NCI-H69 (cell line): Measurements from ENCODE around the gene SPACA7.

ENCODE experiments used
- DNase-seq: peaks from one replicate; lab custom pipeline; 2025; lab: John Stamatoyannopoulos, UW

SPACA7 gene

GRCh38 chr13:112466132-112467058, 90.2 kb downstream of the SPACA7 start:
- DNase-seq = no peak

DNA sequence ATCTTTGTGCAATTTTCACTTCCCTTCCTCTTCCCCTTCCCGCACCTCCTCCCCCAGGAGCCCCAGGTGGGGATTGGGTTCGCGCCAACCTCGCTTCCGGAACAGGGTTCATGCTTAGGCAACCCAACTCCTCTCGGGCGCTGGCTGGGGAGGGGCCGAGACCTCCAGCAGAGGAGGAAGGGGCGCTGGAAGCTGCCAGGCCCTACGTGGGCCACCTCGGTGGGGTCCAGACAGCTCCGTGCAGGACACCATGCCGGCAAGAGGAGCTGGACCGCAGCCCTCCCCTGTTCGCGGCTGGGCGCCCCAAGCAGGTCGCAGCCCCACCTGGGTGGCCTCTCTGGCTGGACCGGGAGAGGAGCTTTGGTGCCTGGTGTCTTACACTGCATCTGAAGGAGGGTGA, 91.1 kb downstream of the SPACA7 start:
- no peak for DNase-seq

- DNase-seq = no peak
Measured at GRCh38 chr13:112468069-112468468, 91.9 kb downstream of the SPACA7 start.

- no peak for DNase-seq
Measured at GRCh38 chr13:112469071-112469745, 93.1 kb downstream of the SPACA7 start.

GRCh38 chr13:112473818-112474217, 97.7 kb downstream of the SPACA7 start:
- no peak for DNase-seq

- DNase-seq = no peak
Measured at GRCh38 chr13:112474869-112475268, 98.7 kb downstream of the SPACA7 start.

DNA sequence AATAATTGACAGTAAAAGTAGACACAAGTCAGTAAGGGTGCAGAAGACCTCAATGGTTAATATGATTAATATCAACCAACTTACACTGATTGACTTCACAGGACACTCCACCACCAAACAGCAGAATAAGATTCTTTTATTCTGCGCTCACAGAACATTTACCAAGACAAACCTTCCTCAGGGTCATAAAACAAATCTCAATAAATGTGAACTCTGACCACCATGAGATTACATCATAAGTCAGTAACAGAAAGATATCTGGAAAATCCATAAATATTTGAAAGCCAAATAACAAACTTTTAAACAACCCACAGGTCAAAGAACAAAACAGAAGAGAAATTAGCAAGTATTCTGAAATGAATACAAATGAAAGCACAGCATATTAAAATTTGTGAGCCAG, 99.7 kb downstream of the SPACA7 start:
- DNase-seq = no peak

DNA sequence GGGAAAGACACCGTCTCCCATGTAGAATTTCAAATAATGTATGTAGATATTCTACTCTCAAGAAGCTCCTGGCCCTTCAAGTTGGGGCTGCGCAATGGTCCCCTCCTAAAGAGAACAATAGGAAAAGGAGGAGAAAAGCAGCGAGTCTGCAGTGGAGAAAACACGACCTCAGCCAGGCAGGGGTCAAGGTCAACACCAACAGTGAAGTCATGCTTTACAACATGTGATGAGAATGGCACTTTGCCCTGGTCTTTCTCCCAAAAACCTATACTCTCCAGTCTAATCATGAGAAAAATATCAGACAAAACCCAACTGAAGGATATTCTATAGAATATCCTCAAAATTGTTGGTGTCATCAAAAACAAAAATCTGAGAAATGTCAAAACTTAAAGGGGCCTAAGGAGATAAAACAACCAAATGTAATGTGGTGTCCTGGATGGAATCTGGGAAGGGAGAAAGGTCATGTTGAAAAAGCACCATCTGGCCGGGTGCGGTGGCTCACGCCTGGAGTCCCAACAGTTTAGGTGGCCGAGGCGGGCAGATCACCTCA, 101.0 kb downstream of the SPACA7 start:
- DNase-seq = no peak

DNA sequence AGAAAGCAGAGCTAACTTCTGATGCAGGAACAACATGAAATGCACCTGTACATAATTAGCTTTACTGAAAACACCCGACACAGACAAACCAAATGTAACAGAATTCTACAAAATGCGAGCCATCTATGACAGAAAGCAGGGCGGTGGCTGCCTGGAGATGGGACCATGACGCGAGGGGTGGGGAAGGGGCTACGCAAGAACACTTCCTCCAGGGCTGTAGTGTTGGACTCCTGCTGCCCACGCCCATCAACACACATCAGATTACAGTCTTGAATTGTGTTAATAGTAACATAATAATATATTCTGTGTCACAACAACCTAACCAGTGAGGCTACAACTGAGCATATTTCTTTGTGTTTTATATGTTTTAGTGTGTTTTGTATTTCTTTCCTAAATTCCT, 103.2 kb downstream of the SPACA7 start:
- no peak for DNase-seq

- no peak for DNase-seq
Measured at GRCh38 chr13:112481458-112481857, 105.3 kb downstream of the SPACA7 start.

GRCh38 chr13:112483299-112483698, 107.1 kb downstream of the SPACA7 start:
- no peak for DNase-seq
